ENCODE data around the gene LSAMP.

DNA sequence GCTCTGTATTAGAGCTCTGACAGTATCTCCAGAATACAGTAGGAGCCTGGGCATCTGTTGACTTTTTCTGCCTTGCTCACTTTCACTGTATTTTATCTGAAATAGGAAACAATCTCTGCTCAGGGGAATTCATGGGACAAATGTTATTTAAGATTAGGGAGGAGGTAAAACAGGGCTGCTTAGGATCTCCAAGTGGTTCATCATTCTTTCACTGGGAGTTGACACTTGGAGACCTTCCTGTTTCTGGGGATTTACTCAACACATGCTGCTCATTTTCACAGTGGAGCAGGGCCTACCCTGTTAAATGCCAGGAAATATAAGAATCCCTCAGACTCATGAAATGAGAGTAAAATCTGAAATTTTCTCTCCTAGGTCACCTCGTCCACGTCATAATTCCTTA is 636.5 kb downstream of the LSAMP start:
- TF ChIP-seq, protein P1, sequence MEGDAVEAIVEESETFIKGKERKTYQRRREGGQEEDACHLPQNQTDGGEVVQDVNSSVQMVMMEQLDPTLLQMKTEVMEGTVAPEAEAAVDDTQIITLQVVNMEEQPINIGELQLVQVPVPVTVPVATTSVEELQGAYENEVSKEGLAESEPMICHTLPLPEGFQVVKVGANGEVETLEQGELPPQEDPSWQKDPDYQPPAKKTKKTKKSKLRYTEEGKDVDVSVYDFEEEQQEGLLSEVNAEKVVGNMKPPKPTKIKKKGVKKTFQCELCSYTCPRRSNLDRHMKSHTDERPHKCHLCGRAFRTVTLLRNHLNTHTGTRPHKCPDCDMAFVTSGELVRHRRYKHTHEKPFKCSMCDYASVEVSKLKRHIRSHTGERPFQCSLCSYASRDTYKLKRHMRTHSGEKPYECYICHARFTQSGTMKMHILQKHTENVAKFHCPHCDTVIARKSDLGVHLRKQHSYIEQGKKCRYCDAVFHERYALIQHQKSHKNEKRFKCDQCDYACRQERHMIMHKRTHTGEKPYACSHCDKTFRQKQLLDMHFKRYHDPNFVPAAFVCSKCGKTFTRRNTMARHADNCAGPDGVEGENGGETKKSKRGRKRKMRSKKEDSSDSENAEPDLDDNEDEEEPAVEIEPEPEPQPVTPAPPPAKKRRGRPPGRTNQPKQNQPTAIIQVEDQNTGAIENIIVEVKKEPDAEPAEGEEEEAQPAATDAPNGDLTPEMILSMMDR (IDR thresholded peaks at IDR 0.05) = no peak
- no peak for TF ChIP-seq EZH2phosphoT487 (IDR thresholded peaks at IDR 0.05)

Measured in neural progenitor cell (in vitro differentiated cells).